Measurements from ENCODE around the gene LRRC31.

Gene LRRC31

DNA sequence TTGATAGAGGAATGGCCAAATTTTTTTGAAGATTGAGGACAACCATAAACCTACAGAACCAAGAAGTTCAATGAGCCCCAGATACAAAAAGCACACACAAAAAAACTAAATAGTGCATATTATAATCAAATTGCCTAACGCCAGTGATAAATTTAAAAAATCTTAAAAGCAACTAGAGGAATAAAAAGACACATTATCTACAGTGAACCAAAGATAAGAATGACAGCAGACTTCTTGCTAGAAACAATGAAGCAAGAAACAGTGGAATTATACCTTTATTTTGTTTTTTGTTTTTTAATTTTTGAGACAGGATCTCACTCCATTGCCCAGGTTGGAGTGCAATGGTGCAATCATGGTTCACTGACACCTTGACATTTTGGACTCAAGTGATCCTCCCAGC lies 31.7 kb upstream of the LRRC31 start:
- H3K36me3 ChIP-seq (ENCODE audit: control insufficient read depth in 4 of 4, insufficient read depth in 4 of 4, low read length in 3 of 4) = no peaks in the 10 kb centered on the region
- H3K27ac ChIP-seq (ENCODE audit: insufficient read depth in 1 of 2, low read depth in 1 of 2, low read length in 2 of 2, poor library complexity in 1 of 2, severe bottlenecking in 2 of 2) = no peak overlapping the region
- no CpG with 5 or more reads among the region's 1 CpG for WGBS (ENCODE audit: insufficient coverage)
- H3K27me3 ChIP-seq (replicated peaks in 2 of 5; ENCODE audit: control insufficient read depth in 4 of 5, insufficient read depth in 5 of 5, low read length in 4 of 5) = no peaks in the 10 kb centered on the region
- H3K9me3 ChIP-seq (ENCODE audit: control extremely low read depth in 1 of 5, control insufficient read depth in 4 of 5, insufficient read depth in 2 of 5, low read depth in 1 of 5, low read length in 4 of 5) = peaks cover 1 to 27% (median 6%) of the 10 kb centered on the region in 5 experiments
- H3K4me3 ChIP-seq (ENCODE audit: control insufficient read depth in 1 of 7, extremely low read depth in 1 of 7, insufficient read depth in 4 of 7, low read depth in 2 of 7, low read length in 6 of 7) = no peak overlapping the region
- POLR2A ChIA-PET = no interaction called here
- peak; percentile 2 to 16 (median 7) for DNase-seq
- CTCF ChIA-PET = interaction anchor here (0.8 to 1.0 kb wide), 2 partner anchors 10 to 28 kb away, joined by 3 to 4 read pairs; partner anchors contain the start of gene SAMD7
- no peaks in the 10 kb centered on the region for H3K4me1 ChIP-seq (ENCODE audit: control extremely low read depth in 1 of 4, control insufficient read depth in 4 of 4, insufficient read depth in 4 of 4, low read length in 3 of 4)

DNA sequence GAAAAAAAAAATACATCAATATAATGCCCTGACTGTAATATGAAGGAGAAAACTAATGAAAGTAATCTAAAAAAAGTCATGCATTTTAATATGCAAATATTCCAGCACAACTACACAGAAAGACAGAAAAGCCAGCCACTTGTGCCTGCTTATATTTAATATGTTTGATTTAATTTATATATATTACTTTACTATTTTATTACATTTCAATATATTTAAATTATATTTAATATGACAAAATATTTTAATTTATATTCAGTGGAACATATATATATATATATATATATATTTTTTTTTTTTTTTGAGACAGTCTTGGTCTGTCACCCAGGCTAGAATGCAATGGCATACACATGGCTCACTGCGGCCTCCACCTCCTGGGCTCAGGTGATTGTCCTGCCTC lies 27.5 kb upstream of the LRRC31 start:
- H3K9me3 ChIP-seq (ENCODE audit: control extremely low read depth in 1 of 5, control insufficient read depth in 4 of 5, insufficient read depth in 2 of 5, low read depth in 1 of 5, low read length in 4 of 5) = peaks cover 0 to 17% (median 4%) of the 10 kb centered on the region in 5 experiments
- 100% methylated on average over 1 of the region's 1 CpG for WGBS (ENCODE audit: insufficient coverage)
- DNase-seq = no peak
- no peaks in the 10 kb centered on the region for H3K27me3 ChIP-seq (replicated peaks in 2 of 5; ENCODE audit: control insufficient read depth in 4 of 5, insufficient read depth in 5 of 5, low read length in 4 of 5)
- ChIA-PET POLR2A (interaction anchor here (0.7 kb wide), 1 partner anchor 1718 kb away, joined by 3 read pairs; no protein-coding TSS in a partner anchor), CTCF (no interaction called here)
- no peaks in the 10 kb centered on the region for H3K36me3 ChIP-seq (ENCODE audit: control insufficient read depth in 4 of 4, insufficient read depth in 4 of 4, low read length in 3 of 4)
- no peaks in the 10 kb centered on the region for H3K4me1 ChIP-seq (ENCODE audit: control extremely low read depth in 1 of 4, control insufficient read depth in 4 of 4, insufficient read depth in 4 of 4, low read length in 3 of 4)
- no peak overlapping the region for H3K4me3 ChIP-seq (ENCODE audit: control insufficient read depth in 1 of 7, extremely low read depth in 1 of 7, insufficient read depth in 4 of 7, low read depth in 2 of 7, low read length in 6 of 7)
- no peak overlapping the region for H3K27ac ChIP-seq (ENCODE audit: insufficient read depth in 1 of 2, low read depth in 1 of 2, low read length in 2 of 2, poor library complexity in 1 of 2, severe bottlenecking in 2 of 2)

DNA sequence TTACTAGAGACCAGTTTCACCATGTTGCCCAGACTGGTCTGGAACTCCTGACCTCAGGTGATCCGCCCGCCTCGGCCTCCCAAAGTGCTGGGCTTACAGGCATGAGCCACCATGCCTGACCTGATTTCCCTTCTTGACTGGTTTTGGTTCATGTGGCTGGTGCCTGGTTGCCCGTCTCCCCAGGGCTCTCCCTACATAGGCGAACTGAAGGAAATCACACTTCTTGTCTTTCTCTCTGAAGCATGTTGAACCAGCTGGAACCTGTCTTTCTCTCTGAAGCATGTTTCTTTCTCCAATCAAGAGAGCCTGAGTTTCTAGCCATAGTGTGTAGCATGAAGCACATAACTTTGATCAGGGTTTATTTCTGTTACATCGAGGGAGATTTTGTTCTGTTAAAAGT lies 25.3 kb upstream of the LRRC31 start:
- no peaks in the 10 kb centered on the region for H3K4me1 ChIP-seq (ENCODE audit: control extremely low read depth in 1 of 4, control insufficient read depth in 4 of 4, insufficient read depth in 4 of 4, low read length in 3 of 4)
- H3K4me3 ChIP-seq (ENCODE audit: control insufficient read depth in 1 of 7, extremely low read depth in 1 of 7, insufficient read depth in 4 of 7, low read depth in 2 of 7, low read length in 6 of 7) = no peak overlapping the region
- CTCF ChIA-PET = no interaction called here
- H3K9me3 ChIP-seq (ENCODE audit: control extremely low read depth in 1 of 5, control insufficient read depth in 4 of 5, insufficient read depth in 2 of 5, low read depth in 1 of 5, low read length in 4 of 5) = peaks cover 0 to 3% (median 0%) of the 10 kb centered on the region in 5 experiments
- no peaks in the 10 kb centered on the region for H3K36me3 ChIP-seq (ENCODE audit: control insufficient read depth in 4 of 4, insufficient read depth in 4 of 4, low read length in 3 of 4)
- 87% methylated on average over 6 of the region's 6 CpGs for WGBS (ENCODE audit: insufficient coverage)
- POLR2A ChIA-PET = no interaction called here
- H3K27ac ChIP-seq (ENCODE audit: insufficient read depth in 1 of 2, low read depth in 1 of 2, low read length in 2 of 2, poor library complexity in 1 of 2, severe bottlenecking in 2 of 2) = no peak overlapping the region
- no peak for DNase-seq
- no peaks in the 10 kb centered on the region for H3K27me3 ChIP-seq (replicated peaks in 2 of 5; ENCODE audit: control insufficient read depth in 4 of 5, insufficient read depth in 5 of 5, low read length in 4 of 5)

DNA sequence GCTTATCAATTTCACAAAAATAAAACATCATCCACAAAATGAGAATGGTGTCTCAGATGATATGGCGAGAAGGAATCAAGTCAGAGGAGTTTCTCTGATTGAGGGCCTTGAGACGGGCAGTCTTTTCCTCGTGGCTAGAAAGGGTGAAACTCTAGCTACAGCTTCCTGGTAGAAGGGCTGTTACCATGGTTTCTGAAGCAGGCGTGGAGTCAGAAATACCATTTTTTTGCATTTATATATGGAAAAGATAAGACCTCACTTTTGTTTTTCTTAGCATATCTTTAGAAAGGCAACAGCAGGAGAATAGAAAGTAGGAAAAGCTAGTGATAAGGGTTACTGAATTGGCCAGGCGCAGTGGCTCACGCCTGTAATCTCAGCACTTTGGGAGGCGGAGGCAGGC lies 24.4 kb upstream of the LRRC31 start:
- H3K9me3 ChIP-seq (ENCODE audit: control extremely low read depth in 1 of 5, control insufficient read depth in 4 of 5, insufficient read depth in 2 of 5, low read depth in 1 of 5, low read length in 4 of 5) = no peaks in the 10 kb centered on the region
- POLR2A ChIA-PET = no interaction called here
- 82% methylated on average over 6 of the region's 7 CpGs for WGBS (ENCODE audit: insufficient coverage)

DNA sequence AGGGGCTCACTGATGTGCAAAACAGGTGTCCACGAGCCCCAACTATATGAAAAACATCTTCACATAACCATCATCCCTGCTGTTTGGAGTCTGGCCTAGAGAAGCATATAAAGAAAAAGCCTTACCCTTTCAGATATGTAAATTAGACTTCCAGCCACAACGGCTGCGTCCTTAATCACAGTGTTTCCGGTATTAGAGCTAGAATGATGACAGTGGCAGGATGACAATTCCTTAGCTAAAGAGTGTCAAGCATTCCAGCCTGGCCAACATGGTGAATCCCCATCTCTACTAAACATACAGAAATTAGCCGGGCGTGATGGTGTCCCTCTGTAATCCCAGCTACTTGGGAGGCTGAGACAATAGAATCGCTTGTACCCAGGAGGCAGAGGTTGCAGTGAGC lies 22.2 kb upstream of the LRRC31 start:
- Histone ChIP-seq H3K27me3 (replicated peaks in 2 of 5; ENCODE audit: control insufficient read depth in 4 of 5, insufficient read depth in 5 of 5, low read length in 4 of 5) (no peaks in the 10 kb centered on the region), H3K36me3 (ENCODE audit: control insufficient read depth in 4 of 4, insufficient read depth in 4 of 4, low read length in 3 of 4) (no peaks in the 10 kb centered on the region), H3K4me1 (ENCODE audit: control extremely low read depth in 1 of 4, control insufficient read depth in 4 of 4, insufficient read depth in 4 of 4, low read length in 3 of 4) (no peaks in the 10 kb centered on the region), H3K4me3 (ENCODE audit: control insufficient read depth in 1 of 7, extremely low read depth in 1 of 7, insufficient read depth in 4 of 7, low read depth in 2 of 7, low read length in 6 of 7) (no peak overlapping the region), H3K9me3 (ENCODE audit: control extremely low read depth in 1 of 5, control insufficient read depth in 4 of 5, insufficient read depth in 2 of 5, low read depth in 1 of 5, low read length in 4 of 5) (no peaks in the 10 kb centered on the region), H3K27ac (ENCODE audit: insufficient read depth in 1 of 2, low read depth in 1 of 2, low read length in 2 of 2, poor library complexity in 1 of 2, severe bottlenecking in 2 of 2) (no peak overlapping the region)
- DNase-seq = no peak
- WGBS (ENCODE audit: insufficient coverage) = 96% methylated on average over 5 of the region's 7 CpGs
- CTCF ChIA-PET = no interaction called here
- POLR2A ChIA-PET = no interaction called here

More for the DNA sequence above, 24.4 kb upstream of the LRRC31 start:
- Histone ChIP-seq H3K36me3 (ENCODE audit: control insufficient read depth in 4 of 4, insufficient read depth in 4 of 4, low read length in 3 of 4) (no peaks in the 10 kb centered on the region), H3K27ac (ENCODE audit: insufficient read depth in 1 of 2, low read depth in 1 of 2, low read length in 2 of 2, poor library complexity in 1 of 2, severe bottlenecking in 2 of 2) (no peak overlapping the region), H3K27me3 (replicated peaks in 2 of 5; ENCODE audit: control insufficient read depth in 4 of 5, insufficient read depth in 5 of 5, low read length in 4 of 5) (no peaks in the 10 kb centered on the region), H3K4me1 (ENCODE audit: control extremely low read depth in 1 of 4, control insufficient read depth in 4 of 4, insufficient read depth in 4 of 4, low read length in 3 of 4) (no peaks in the 10 kb centered on the region), H3K4me3 (ENCODE audit: control insufficient read depth in 1 of 7, extremely low read depth in 1 of 7, insufficient read depth in 4 of 7, low read depth in 2 of 7, low read length in 6 of 7) (no peak overlapping the region)
- CTCF ChIA-PET = no interaction called here
- DNase-seq = peak in 1 of 3 donors; percentile 10

DNA sequence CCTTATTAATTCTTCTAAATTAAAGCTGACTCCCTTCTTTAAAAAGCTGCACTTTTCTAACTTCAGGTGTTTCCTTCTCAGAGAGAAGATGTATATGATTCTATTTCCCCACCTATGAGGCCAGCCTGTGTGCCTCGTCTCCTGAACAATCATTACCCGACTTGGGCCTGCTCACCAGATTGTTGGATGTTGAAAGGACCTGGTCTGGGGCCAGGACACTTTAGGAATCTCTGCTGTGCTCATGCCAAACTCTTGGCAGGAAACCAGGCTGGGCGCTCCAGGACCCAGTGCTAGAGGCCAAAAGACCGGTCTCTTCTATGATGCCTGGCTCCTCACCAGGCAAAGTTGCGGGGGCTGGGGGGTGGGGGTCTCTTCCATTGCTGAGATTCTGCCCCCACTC lies 16.9 kb upstream of the LRRC31 start:
- Histone ChIP-seq H3K4me1 (ENCODE audit: control extremely low read depth in 1 of 4, control insufficient read depth in 4 of 4, insufficient read depth in 4 of 4, low read length in 3 of 4) (no peaks in the 10 kb centered on the region), H3K27me3 (replicated peaks in 2 of 5; ENCODE audit: control insufficient read depth in 4 of 5, insufficient read depth in 5 of 5, low read length in 4 of 5) (no peaks in the 10 kb centered on the region), H3K9me3 (ENCODE audit: control extremely low read depth in 1 of 5, control insufficient read depth in 4 of 5, insufficient read depth in 2 of 5, low read depth in 1 of 5, low read length in 4 of 5) (no peaks in the 10 kb centered on the region), H3K36me3 (ENCODE audit: control insufficient read depth in 4 of 4, insufficient read depth in 4 of 4, low read length in 3 of 4) (no peaks in the 10 kb centered on the region), H3K4me3 (ENCODE audit: control insufficient read depth in 1 of 7, extremely low read depth in 1 of 7, insufficient read depth in 4 of 7, low read depth in 2 of 7, low read length in 6 of 7) (no peak overlapping the region), H3K27ac (ENCODE audit: insufficient read depth in 1 of 2, low read depth in 1 of 2, low read length in 2 of 2, poor library complexity in 1 of 2, severe bottlenecking in 2 of 2) (no peak overlapping the region)
- ChIA-PET CTCF (interaction anchor here (0.6 kb wide), 1 partner anchor 27 kb away, joined by 3 read pairs; no protein-coding TSS in a partner anchor), POLR2A (no interaction called here)
- whole genome bisulfite sequencing (ENCODE audit: insufficient coverage) = 97% methylated on average over 5 of the region's 5 CpGs
- no peak for DNase-seq

DNA sequence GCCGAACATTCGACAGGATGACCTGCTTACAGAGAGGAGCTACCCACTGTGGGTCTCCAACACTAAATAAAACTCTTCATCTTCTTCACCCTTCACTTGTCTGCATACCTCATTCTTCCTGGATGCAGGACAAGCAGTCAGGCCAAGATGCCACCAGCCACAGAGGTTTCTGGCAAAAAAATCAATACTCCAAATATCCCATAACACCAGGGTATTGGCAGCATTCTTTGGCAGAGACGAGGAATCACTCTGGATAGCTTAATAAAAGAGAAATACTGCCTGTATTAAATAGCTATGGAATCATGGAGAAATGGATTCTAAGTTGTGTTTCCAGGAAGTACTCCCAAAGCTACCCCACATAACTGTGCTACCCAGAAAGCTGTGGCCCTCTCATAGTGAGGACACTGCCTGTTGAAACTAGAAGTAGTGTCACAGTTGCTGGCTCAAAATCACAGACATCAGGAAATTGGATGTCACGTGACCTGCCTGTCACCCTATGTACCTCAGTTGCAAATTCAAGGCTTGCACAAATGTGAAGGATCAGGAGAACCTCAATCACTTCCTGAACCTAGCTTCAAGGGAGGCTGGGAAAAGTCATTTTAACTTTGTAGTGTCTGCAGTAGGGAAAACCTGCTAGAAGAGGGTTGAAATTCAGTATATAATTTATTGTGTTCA lies 11.0 kb upstream of the LRRC31 start:
- H3K27me3 ChIP-seq (replicated peaks in 2 of 5; ENCODE audit: control insufficient read depth in 4 of 5, insufficient read depth in 5 of 5, low read length in 4 of 5) = no peaks in the 10 kb centered on the region
- no peaks in the 10 kb centered on the region for H3K4me1 ChIP-seq (ENCODE audit: control extremely low read depth in 1 of 4, control insufficient read depth in 4 of 4, insufficient read depth in 4 of 4, low read length in 3 of 4)
- WGBS (ENCODE audit: insufficient coverage) = 95% methylated on average over 4 of the region's 4 CpGs
- CTCF ChIA-PET = interaction anchor here (0.6 to 1.6 kb wide), 3 partner anchors 17 to 174 kb away, joined by 3 to 6 read pairs (median 3); no protein-coding TSS in a partner anchor
- no peak overlapping the region for H3K4me3 ChIP-seq (ENCODE audit: control insufficient read depth in 1 of 7, extremely low read depth in 1 of 7, insufficient read depth in 4 of 7, low read depth in 2 of 7, low read length in 6 of 7)
- no peak overlapping the region for H3K27ac ChIP-seq (ENCODE audit: insufficient read depth in 1 of 2, low read depth in 1 of 2, low read length in 2 of 2, poor library complexity in 1 of 2, severe bottlenecking in 2 of 2)
- POLR2A ChIA-PET = no interaction called here
- H3K36me3 ChIP-seq (ENCODE audit: control insufficient read depth in 4 of 4, insufficient read depth in 4 of 4, low read length in 3 of 4) = no peaks in the 10 kb centered on the region
- no peaks in the 10 kb centered on the region for H3K9me3 ChIP-seq (ENCODE audit: control extremely low read depth in 1 of 5, control insufficient read depth in 4 of 5, insufficient read depth in 2 of 5, low read depth in 1 of 5, low read length in 4 of 5)
- no peak for DNase-seq
